22Rv1 (cell line): ENCODE measurements around the gene PASK.

Source experiments
- H3K27ac ChIP-seq: fragments of 450-650 bp; 2 replicates; pipeline ENCODE4 v1.5.1; 2017
- ZFX ChIP-seq: fragments of 450-650 bp; IDR thresholded peaks from 2 replicates; pipeline ENCODE4 v1.6.1; 2017; ENCODE audit warnings: antibody characterized with exemption, borderline replicate concordance
- TF ChIP-seq, protein P1 (sequence below): fragments of 450-650 bp; IDR thresholded peaks from 2 replicates; pipeline ENCODE4 v1.5.1; 2017; ENCODE audit warnings: mild to moderate bottlenecking

Gene PASK

DNA sequence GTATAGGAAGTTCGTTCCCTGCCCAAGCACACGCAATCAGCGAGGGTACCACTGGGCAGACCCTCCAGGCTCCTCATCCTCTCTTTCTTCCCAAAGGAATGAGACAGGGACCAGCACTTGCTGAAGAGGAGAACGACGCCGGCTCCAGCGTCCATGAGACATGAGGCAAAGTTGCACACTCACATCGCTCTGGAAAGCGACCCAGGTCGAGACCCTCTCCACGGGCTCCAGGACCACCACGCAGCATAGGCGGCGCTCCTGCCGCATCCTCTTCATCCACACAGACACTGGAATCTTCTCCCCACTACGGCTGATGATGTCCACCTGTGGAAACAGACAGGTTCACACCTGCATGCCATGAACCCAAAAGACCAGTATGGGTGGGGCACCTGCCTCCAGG is 10.8 kb downstream of the PASK start:
- TF ChIP-seq ZFX: no peak
- TF ChIP-seq, protein P1, sequence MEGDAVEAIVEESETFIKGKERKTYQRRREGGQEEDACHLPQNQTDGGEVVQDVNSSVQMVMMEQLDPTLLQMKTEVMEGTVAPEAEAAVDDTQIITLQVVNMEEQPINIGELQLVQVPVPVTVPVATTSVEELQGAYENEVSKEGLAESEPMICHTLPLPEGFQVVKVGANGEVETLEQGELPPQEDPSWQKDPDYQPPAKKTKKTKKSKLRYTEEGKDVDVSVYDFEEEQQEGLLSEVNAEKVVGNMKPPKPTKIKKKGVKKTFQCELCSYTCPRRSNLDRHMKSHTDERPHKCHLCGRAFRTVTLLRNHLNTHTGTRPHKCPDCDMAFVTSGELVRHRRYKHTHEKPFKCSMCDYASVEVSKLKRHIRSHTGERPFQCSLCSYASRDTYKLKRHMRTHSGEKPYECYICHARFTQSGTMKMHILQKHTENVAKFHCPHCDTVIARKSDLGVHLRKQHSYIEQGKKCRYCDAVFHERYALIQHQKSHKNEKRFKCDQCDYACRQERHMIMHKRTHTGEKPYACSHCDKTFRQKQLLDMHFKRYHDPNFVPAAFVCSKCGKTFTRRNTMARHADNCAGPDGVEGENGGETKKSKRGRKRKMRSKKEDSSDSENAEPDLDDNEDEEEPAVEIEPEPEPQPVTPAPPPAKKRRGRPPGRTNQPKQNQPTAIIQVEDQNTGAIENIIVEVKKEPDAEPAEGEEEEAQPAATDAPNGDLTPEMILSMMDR: no peak
- H3K27ac ChIP-seq: no peak overlapping the region

DNA sequence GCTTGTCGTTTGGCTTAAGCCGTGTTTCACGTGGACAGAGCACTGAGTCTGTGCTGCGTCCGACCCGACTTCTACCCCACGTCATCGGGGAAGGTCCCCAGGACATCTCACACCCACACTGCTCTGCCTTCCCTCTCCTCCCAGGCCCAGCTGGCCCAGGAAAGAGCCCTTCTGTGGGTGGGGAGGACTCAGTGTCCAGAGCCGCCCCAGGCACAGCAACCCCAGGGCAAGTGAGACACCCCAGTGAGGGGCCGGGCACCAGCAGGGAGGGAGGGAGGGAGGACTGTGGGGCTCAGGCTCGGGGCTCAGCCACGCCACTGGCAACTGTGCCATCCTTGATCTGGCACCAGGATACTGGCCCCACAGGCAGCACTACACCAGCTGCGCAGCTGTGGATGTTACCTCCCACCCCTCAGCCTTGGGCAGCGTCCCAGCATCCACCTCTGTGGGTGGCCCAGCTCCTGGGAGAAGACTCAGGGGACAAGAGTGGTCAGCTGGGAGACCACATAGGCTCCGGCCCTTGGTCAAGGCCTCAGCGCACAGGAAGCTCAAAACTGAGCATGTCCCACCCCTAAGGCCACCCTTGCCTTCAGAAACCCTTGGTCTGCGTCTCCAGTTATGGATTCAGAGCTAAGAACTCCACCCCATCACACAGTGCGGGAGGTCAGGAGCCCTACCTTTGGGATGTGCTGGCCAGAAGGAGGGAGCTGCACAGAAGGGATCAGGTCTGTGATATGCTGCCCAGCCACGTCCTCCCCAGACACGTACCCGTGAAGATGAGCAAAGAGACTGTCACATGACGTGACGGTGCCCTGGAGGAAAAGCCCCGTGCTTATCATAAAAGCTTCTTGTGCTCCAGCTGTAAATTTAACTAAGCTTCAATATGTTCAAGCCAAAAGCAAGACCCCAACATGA is 11.7 kb downstream of the PASK start:
- TF ChIP-seq, protein P1: no peak
- no peak for TF ChIP-seq ZFX

DNA sequence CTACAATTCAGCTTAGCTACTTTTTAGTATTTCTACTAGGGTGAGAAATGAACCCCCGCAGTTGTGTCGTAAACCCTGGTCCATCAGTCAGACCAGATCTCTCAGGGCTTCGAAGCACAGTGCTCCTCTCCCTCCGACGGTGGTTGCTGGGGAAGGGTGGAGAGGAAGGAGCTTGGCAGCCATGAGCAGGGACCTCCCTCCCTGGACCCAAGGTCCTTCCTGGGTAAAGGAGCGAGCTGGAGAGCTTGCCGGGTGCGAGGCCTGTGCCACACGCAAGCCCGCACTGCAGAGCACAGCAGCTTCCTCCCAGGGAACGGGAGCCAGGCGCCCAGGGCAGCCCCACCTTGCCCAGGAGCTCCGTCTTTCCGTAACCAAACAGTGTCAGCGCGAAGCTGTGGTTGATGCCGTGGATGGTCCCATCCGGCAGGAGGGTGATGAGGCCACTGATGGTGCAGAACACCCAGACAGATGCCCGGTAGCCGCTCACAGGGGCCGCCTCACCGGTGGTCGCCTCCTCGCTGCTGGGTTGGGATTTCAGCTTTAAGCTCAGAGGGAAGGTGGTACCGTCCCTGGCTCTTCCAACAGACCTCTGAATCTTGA is 12.5 kb downstream of the PASK start:
- H3K27ac ChIP-seq: no peak overlapping the region
- TF ChIP-seq, protein P1: no peak

More for the DNA sequence above, 11.7 kb downstream of the PASK start:
- H3K27ac ChIP-seq: no peak overlapping the region

DNA sequence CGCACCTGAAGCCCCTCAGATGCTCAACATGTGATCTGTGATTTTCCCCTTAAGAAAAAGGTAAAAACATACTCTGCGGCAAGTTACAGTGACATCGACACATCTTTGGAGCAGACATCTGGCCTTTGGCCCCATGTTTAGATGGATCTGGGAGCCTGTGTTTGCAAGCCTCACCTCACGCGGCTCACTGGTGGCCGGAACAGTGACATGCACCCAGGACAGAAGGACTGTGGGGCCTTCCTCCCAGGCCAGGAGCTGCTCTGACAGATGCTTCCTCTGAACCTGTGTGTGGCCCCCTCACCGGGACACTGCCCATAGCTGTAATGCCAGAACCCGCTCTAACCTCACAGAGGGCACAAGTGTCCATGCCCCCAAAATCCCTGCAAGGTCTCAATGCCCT is 13.1 kb downstream of the PASK start:
- TF ChIP-seq, protein P1: no peak
- no peak for TF ChIP-seq ZFX
- H3K27ac ChIP-seq: no peak overlapping the region

DNA sequence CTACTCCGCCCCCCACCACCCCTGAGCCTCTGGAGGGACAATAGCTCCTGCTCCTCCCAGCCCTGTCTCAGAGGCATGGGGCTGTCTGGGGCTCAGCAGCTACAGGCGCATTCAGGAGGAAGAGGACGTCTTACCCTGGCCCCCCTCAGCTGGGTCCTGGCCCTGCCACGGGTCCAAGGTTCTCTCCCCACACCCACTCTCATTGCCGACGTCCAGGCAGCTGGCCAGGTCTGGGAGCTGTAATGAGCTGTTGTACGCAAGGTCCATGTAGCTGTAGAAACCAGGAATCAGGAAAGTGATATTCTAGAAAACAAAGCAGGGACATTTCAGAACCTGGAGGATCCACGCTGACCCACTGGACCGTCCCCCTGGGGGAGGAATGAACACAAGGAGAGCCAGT is 13.5 kb downstream of the PASK start:
- H3K27ac ChIP-seq: no peak overlapping the region
- TF ChIP-seq ZFX: no peak
- TF ChIP-seq, protein P1: no peak

DNA sequence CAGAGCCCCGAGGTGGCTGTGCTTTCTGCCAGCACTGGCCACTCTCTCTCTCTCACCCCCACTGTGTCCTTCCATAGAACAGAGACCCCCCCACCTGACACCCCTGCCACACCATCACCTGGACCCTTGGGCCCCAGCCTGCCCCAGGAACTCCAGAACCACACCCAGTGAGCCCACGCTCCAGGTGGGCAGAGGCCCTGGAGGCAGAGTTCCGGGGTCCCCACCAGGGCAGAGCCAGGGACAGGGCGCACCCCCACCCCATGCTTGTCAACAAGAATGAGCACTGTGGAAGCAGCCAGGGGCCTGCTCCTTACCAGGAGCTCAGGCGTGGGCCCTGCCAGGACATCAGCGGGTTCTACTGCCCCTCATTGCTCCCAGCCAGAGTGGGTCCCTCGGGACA is 14.6 kb downstream of the PASK start:
- TF ChIP-seq, protein P1: no peak
- TF ChIP-seq ZFX: no peak

DNA sequence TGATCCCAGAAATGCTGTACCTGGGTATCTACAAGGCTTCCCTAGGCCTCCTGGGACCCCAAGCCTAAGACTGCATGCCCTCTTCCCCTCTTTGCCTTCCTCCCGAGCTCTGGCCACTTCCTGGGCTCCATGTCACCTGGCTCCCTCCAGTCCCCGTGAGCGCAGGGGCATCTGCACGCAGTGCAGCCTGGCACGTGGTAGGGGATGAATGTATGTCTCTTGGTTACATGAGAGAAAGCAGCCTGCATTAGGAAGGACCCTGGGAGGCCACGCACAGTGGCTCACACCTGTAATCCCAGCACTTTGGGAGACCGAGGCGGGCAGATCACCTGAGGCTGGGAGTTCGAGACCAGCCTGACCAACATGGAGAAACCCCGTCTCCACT is 15.8 kb downstream of the PASK start:
- no peak overlapping the region for H3K27ac ChIP-seq

More for the DNA sequence above, 14.6 kb downstream of the PASK start:
- no peak overlapping the region for H3K27ac ChIP-seq

More for the DNA sequence above, 15.8 kb downstream of the PASK start:
- TF ChIP-seq ZFX: no peak
- TF ChIP-seq, protein P1: no peak
